H1 (cell line): ENCODE data around the gene ADH4. TPM values are rescaled to one million over a fixed set of nuclear protein-coding genes. Genes with fewer than 3 reads are reported as not detected.

ENCODE experiments used
- CTCF ChIA-PET: fragments of 300-600 bp; sonication (Branson Sonifier 250); formaldehyde crosslinking; loops from one replicate; lab custom pipeline; 2021; ENCODE audit not compliant: partially characterized antibody; lab: Charles Lee
- POLR2A ChIA-PET: fragments of 300-600 bp; sonication (Branson Sonifier 250); formaldehyde crosslinking; loops from one replicate; lab custom pipeline; 2021; ENCODE audit warnings: inconsistent platforms; ENCODE audit not compliant: partially characterized antibody; lab: Charles Lee
- DNase-seq, 2 experiments: peaks; one replicate each; pipeline versions ENCODE4 v3.0.0 to v3.0.0-alpha.2; 2010 to 2022; ENCODE audit warnings: low spot score in 2 of 2, low read depth in 1 of 2, mixed read lengths in 1 of 2
- FAIRE-seq: peaks from 2 replicates; lab custom pipeline; 2011; peaks lifted over from hg19 to GRCh38; lab: Jason Lieb, UNC
- H2AFZ ChIP-seq: 2 replicates; pipeline ENCODE4 v1.8.1; 2012; ENCODE audit warnings: low read length, inconsistent platforms
- H2AK5ac ChIP-seq: 2 replicates; pipeline ENCODE4 v1.6.1; 2013; ENCODE audit warnings: low read depth, low read length
- H2BK120ac ChIP-seq: replicated peaks from 2 replicates; pipeline ENCODE3; 2013; ENCODE audit warnings: low read depth, low read length, inconsistent platforms
- H2BK12ac ChIP-seq: 2 replicates; pipeline ENCODE4 v1.6.1; 2013; ENCODE audit warnings: low read depth, low read length
- H2BK15ac ChIP-seq: 2 replicates; pipeline ENCODE4 v1.6.1; 2013; ENCODE audit warnings: low read length
- H2BK20ac ChIP-seq: 2 replicates; pipeline ENCODE4 v1.6.1; 2013; ENCODE audit warnings: low read length
- H2BK5ac ChIP-seq: 2 replicates; pipeline ENCODE4 v1.6.1; 2013; ENCODE audit warnings: low read depth, low read length
- H3K14ac ChIP-seq: 2 replicates; pipeline ENCODE4 v1.6.1; 2013; ENCODE audit warnings: inconsistent platforms; ENCODE audit not compliant: insufficient read length
- H3K18ac ChIP-seq: 2 replicates; pipeline ENCODE4 v1.6.1; 2013; ENCODE audit warnings: low read length; ENCODE audit errors: extremely low read depth
- H3K23ac ChIP-seq: 2 replicates; pipeline ENCODE4 v1.6.1; 2013; ENCODE audit warnings: inconsistent platforms; ENCODE audit not compliant: insufficient read length
- H3K23me2 ChIP-seq: 2 replicates; pipeline ENCODE4 v1.6.1; 2013; ENCODE audit warnings: low read depth, low read length
- H3K27ac ChIP-seq: 2 replicates; pipeline ENCODE4 v1.6.1; 2011; ENCODE audit warnings: low read depth, low read length, inconsistent platforms
- H3K27me3 ChIP-seq, 4 experiments: replicated peaks in 1 of 4; 1 replicate in 1 of 4; 2 replicates in 3 of 4; pipeline versions ENCODE4 v1.6.1 to v1.8.1; 2011 to 2013; ENCODE audit warnings: low read length in 3 of 4, mild to moderate bottlenecking in 3 of 4, inconsistent platforms in 2 of 4, mixed read lengths in 2 of 4, moderate library complexity in 1 of 4; ENCODE audit not compliant: control insufficient read depth in 3 of 4, insufficient read depth in 3 of 4; ENCODE audit errors: extremely low read depth in 1 of 4
- H3K36me3 ChIP-seq, 4 experiments: 2 replicates each; pipeline versions ENCODE4 v1.6.1 to v1.8.1; 2011 to 2013; ENCODE audit warnings: mild to moderate bottlenecking in 4 of 4, low read length in 3 of 4, moderate library complexity in 2 of 4, control low read depth in 1 of 4, inconsistent platforms in 1 of 4; ENCODE audit not compliant: insufficient read depth in 4 of 4, control insufficient read depth in 2 of 4
- H3K4ac ChIP-seq: replicated peaks from 2 replicates; pipeline ENCODE3; 2013; ENCODE audit warnings: low read length, low read depth, mixed read lengths, inconsistent platforms; ENCODE audit not compliant: insufficient read length
- H3K4me1 ChIP-seq, 4 experiments: replicated peaks in 1 of 4; 1 replicate in 1 of 4; 2 replicates in 3 of 4; pipeline versions ENCODE4 v1.6.1 to v1.8.1; 2011 to 2013; ENCODE audit warnings: low read length in 3 of 4, inconsistent platforms in 2 of 4, mixed read lengths in 1 of 4; ENCODE audit not compliant: insufficient read depth in 4 of 4, control insufficient read depth in 3 of 4
- H3K4me2 ChIP-seq, 2 experiments: 2 replicates each; pipeline versions ENCODE4 v1.6.1 to v1.8.1; 2011 to 2013; ENCODE audit warnings: low read depth in 2 of 2, low read length in 2 of 2, control low read depth in 1 of 2, inconsistent platforms in 1 of 2, mild to moderate bottlenecking in 1 of 2; ENCODE audit not compliant: insufficient read depth in 1 of 2
- H3K4me3 ChIP-seq, 4 experiments: fragments of 200-600, 300-600 bp in 1 of 4; sonication (generic), shearing (Covaris generic), sonication (Bioruptor Twin) in 1 of 4; 2 replicates each; pipeline versions ENCODE4 v1.5.1 to v1.8.1; 2011 to 2016; ENCODE audit warnings: low read length in 4 of 4, low read depth in 3 of 4, control low read depth in 2 of 4, inconsistent platforms in 2 of 4, mild to moderate bottlenecking in 2 of 4, mixed read lengths in 1 of 4, moderate library complexity in 1 of 4; ENCODE audit not compliant: insufficient read depth in 2 of 4; ENCODE audit errors: extremely low read depth in 1 of 4
- H3K56ac ChIP-seq: replicated peaks from 2 replicates; pipeline ENCODE3; 2013; ENCODE audit warnings: low read depth, mild to moderate bottlenecking, mixed read lengths, low read length, inconsistent platforms; ENCODE audit not compliant: insufficient read length
- H3K79me1 ChIP-seq: 2 replicates; pipeline ENCODE4 v1.6.1; 2013; ENCODE audit warnings: low read depth, low read length, control low read depth
- H3K79me2 ChIP-seq, 2 experiments: 2 replicates each; pipeline versions ENCODE4 v1.6.1 to v1.8.1; 2012 to 2013; ENCODE audit warnings: low read length in 2 of 2, mild to moderate bottlenecking in 2 of 2, inconsistent platforms in 1 of 2; ENCODE audit not compliant: insufficient read depth in 2 of 2, control insufficient read depth in 1 of 2
- H3K9ac ChIP-seq, 4 experiments: replicated peaks in 1 of 4; 1 replicate in 1 of 4; 2 replicates in 3 of 4; pipeline versions ENCODE4 v1.6.1 to v1.8.1; 2011 to 2013; ENCODE audit warnings: low read depth in 3 of 4, low read length in 3 of 4, control low read depth in 2 of 4, mild to moderate bottlenecking in 2 of 4, moderate library complexity in 2 of 4, inconsistent platforms in 1 of 4; ENCODE audit errors: extremely low read depth in 1 of 4
- H3K9me3 ChIP-seq, 2 experiments: 2 replicates each; pipeline versions ENCODE4 v1.6.1 to v1.8.1; 2012 to 2013; ENCODE audit warnings: mild to moderate bottlenecking in 2 of 2, moderate library complexity in 2 of 2, control low read depth in 1 of 2, inconsistent platforms in 1 of 2, low read depth in 1 of 2, low read length in 1 of 2, mixed read lengths in 1 of 2; ENCODE audit not compliant: insufficient read depth in 2 of 2
- H4K20me1 ChIP-seq, 2 experiments: replicated peaks in 1 of 2; 2 replicates each; pipeline versions ENCODE3 to v1.8.1; 2011 to 2013; ENCODE audit warnings: inconsistent platforms in 2 of 2, low read length in 2 of 2, mild to moderate bottlenecking in 1 of 2; ENCODE audit not compliant: insufficient read depth in 2 of 2, control insufficient read depth in 1 of 2
- H4K5ac ChIP-seq: 2 replicates; pipeline ENCODE4 v1.6.1; 2013; ENCODE audit warnings: low read length, low read depth, mixed read lengths, inconsistent platforms; ENCODE audit not compliant: insufficient read length
- H4K8ac ChIP-seq: 2 replicates; pipeline ENCODE4 v1.8.0; 2013; ENCODE audit warnings: mild to moderate bottlenecking, moderate library complexity, low read length, inconsistent platforms; ENCODE audit not compliant: insufficient read depth; ENCODE audit errors: extremely low read depth
- H4K91ac ChIP-seq: replicated peaks from 2 replicates; pipeline ENCODE3; 2013; ENCODE audit warnings: low read length, mixed read lengths, inconsistent platforms; ENCODE audit not compliant: insufficient read length
- BRCA1 ChIP-seq: IDR thresholded peaks from 2 replicates; pipeline ENCODE4 v1.6.1; 2012; ENCODE audit warnings: low read depth, low read length, improper control_type of control experiment
- JUND ChIP-seq: IDR thresholded peaks from 2 replicates; pipeline ENCODE4 v1.6.1; 2011; ENCODE audit warnings: mild to moderate bottlenecking, improper control_type of control experiment, low read length
- RXRA ChIP-seq: IDR thresholded peaks from 2 replicates; pipeline ENCODE4 v1.6.1; 2011; ENCODE audit warnings: low read depth, mild to moderate bottlenecking, low read length, moderate library complexity; ENCODE audit not compliant: insufficient read depth
- SAP30 ChIP-seq: fragments of 300-600 bp; sonication (generic); IDR thresholded peaks from 2 replicates; pipeline ENCODE4 v1.7.1; 2012; ENCODE audit warnings: low read length, moderate library complexity, mild to moderate bottlenecking, inconsistent platforms; ENCODE audit not compliant: insufficient read depth, insufficient replicate concordance
- TAF7 ChIP-seq: optimal IDR thresholded peaks from 2 replicates; pipeline ENCODE3; 2011; ENCODE audit warnings: low read depth, mild to moderate bottlenecking, inconsistent platforms, low read length, moderate library complexity, borderline replicate concordance
- TBP ChIP-seq: IDR thresholded peaks from 2 replicates; pipeline ENCODE4 v1.6.1; 2011; ENCODE audit warnings: low read depth, low read length, improper control_type of control experiment
- YY1 ChIP-seq: IDR thresholded peaks from 2 replicates; pipeline ENCODE4 v1.6.1; 2011; ENCODE audit warnings: low read depth, mild to moderate bottlenecking, low read length
- WGBS, 2 experiments: shearing (Covaris generic) in 1 of 2; methylation state at CpG; one replicate each; pipeline versions ENCODE4 v1.1.6 to v1.1.7; 2013 to 2015; ENCODE audit warnings: low lambda C conversion rate in 2 of 2, mixed read lengths in 2 of 2, inconsistent platforms in 1 of 2, low coverage in 1 of 2, missing lambda C conversion rate in 1 of 2; ENCODE audit not compliant: insufficient replicate concordance in 2 of 2, insufficient coverage in 1 of 2, insufficient read length in 1 of 2; ENCODE audit errors: extremely low coverage in 1 of 2, missing lambda C conversion rate in 1 of 2; 5-methylcytosine and 5-hydroxymethylcytosine counted together
- polyA plus RNA-seq, 7 experiments: library from polyadenylated mRNA; depleted of rRNA in 3 of 7; stranded (reverse) in 5 of 7; unstranded in 2 of 7; fragments of >200 nt in 5 of 7; fragments of 200-250 nt in 2 of 7; gene quantifications; 1 replicate in 5 of 7; 2 replicates in 1 of 7; 4 replicates in 1 of 7; pipeline versions ENCODE4 v1.2.1 to v1.2.3, GENCODE V29; 2011 to 2013; ENCODE audit warnings: missing spikeins in 2 of 7, mixed read lengths in 2 of 7
- total RNA-seq: library from RNA; stranded (reverse); fragmentation: NEBNext Ultra II Directional; extraction: Animal tissue kit (Norgen Biotek cat#: 25700); gene quantifications from 2 replicates; pipeline ENCODE4 v1.2.1, GENCODE V29; 2021

Gene ADH4
- total and polyA plus RNA-seq, 2 of the 8 experiments (the other 6 are each of a cell fraction or from before 2014, with no cell fraction given), result not detected

DNA sequence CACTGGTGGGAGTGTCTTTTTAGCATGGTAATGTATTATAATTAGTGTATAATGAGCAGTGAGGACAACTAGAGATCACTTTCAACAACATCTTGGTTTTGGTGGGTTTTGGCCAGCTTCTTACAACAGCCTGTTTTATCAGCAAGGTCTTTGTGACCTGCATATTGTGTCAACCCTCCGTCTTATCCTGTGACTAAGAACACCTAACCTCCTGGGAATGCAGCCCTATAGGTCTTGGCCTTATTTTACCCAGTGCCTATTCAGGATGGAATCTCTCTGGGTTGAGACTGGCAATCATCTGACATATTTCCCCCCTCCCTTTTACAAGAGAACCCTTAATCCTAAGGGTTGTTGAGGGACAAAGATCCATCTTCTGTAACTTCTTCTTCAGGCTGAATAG lies 21.9 kb upstream of the ADH4 start:
- no peak for FAIRE-seq
- no peaks in the 10 kb centered on the region for H3K79me1 ChIP-seq
- ChIA-PET POLR2A (no interaction called here), CTCF (no interaction called here)
- H4K8ac ChIP-seq, result no peak overlapping the region
- H4K91ac ChIP-seq, result no peak overlapping the region
- 100% methylated on average over 1 of the region's 1 CpG; no CpG with 5 or more reads in 1 of the 2 experiments for WGBS, 2 experiments
- no peak overlapping the region for H3K56ac ChIP-seq
- no peak overlapping the region for H2BK20ac ChIP-seq
- no peaks in the 10 kb centered on the region for H3K4me1 ChIP-seq
- H4K5ac ChIP-seq, result no peak overlapping the region
- no peak overlapping the region for H3K9ac ChIP-seq
- no peak overlapping the region for H2BK5ac ChIP-seq
- H3K14ac ChIP-seq, result no peak overlapping the region
- H3K79me2 ChIP-seq, result no peaks in the 10 kb centered on the region
- H3K9me3 ChIP-seq, result no peaks in the 10 kb centered on the region; a peak in 1 of 4 replicates
- H3K23ac ChIP-seq, result no peak overlapping the region
- no peak overlapping the region for H2AFZ ChIP-seq
- no peak overlapping the region for H3K27ac ChIP-seq
- no peak overlapping the region for H2BK120ac ChIP-seq
- H3K4me3 ChIP-seq, result no peak overlapping the region
- H3K4me2 ChIP-seq, result no peak overlapping the region
- no peaks in the 10 kb centered on the region for H3K27me3 ChIP-seq
- H3K4ac ChIP-seq, result no peak overlapping the region
- H3K36me3 ChIP-seq, result no peaks in the 10 kb centered on the region
- no peaks in the 10 kb centered on the region for H4K20me1 ChIP-seq
- no peak for DNase-seq
- H3K18ac ChIP-seq, result no peak overlapping the region
- H2BK15ac ChIP-seq, result no peak overlapping the region
- no peaks in the 10 kb centered on the region for H3K23me2 ChIP-seq
- H2BK12ac ChIP-seq, result no peak overlapping the region
- H2AK5ac ChIP-seq, result no peak overlapping the region
- TF ChIP-seq TBP (no peak), JUND (no peak), BRCA1 (no peak), SAP30 (no peak), TAF7 (no peak), YY1 (no peak), RXRA (no peak)
